WTC11 (cell line): ENCODE measurements around the gene ARMC9. TPM values are rescaled to one million over a fixed set of nuclear protein-coding genes. Genes with fewer than 3 reads are reported as not detected.
A peak's percentile ranks its signal among the peaks of the same experiment; 100 is the strongest.

ENCODE experiments used
- ATAC-seq: fragments of 200-7000 bp; cut with Tn5 transposase; 2 replicates; pipeline ENCODE4 v1.10.0; 2021; ENCODE audit warnings: mild to moderate bottlenecking, moderate library complexity
- CTCF ChIA-PET: fragments of 300-600 bp; sonication (Branson Sonifier 250); formaldehyde crosslinking; loops from one replicate; lab custom pipeline; 2021; ENCODE audit warnings: antibody characterized with exemption; lab: Charles Lee
- POLR2A ChIA-PET: fragments of 350-600 bp; sonication (Branson Sonifier 250); formaldehyde crosslinking; loops from one replicate; lab custom pipeline; 2021; ENCODE audit warnings: antibody characterized with exemption; lab: Charles Lee
- DNase-seq: peaks from one replicate; pipeline ENCODE4 v3.0.0; 2021; ENCODE audit warnings: low spot score
- H3K27ac Mint-ChIP-seq: 2 replicates; pipeline ENCODE4 v1.8.0; 2021; ENCODE audit warnings: mixed read lengths
- H3K27me3 Mint-ChIP-seq: 2 replicates; pipeline ENCODE4 v1.8.0; 2021; ENCODE audit warnings: low read depth, mild to moderate bottlenecking, moderate library complexity, mixed read lengths
- H3K36me3 Mint-ChIP-seq: 2 replicates; pipeline ENCODE4 v1.8.0; 2021; ENCODE audit warnings: mixed read lengths
- H3K4me1 Mint-ChIP-seq: 2 replicates; pipeline ENCODE4 v1.8.0; 2022; ENCODE audit warnings: mixed read lengths
- H3K4me3 Mint-ChIP-seq: 2 replicates; pipeline ENCODE4 v1.8.0; 2021; ENCODE audit warnings: mild to moderate bottlenecking, moderate library complexity, mixed read lengths
- H3K9me3 Mint-ChIP-seq: 2 replicates; pipeline ENCODE4 v1.8.0; 2021; ENCODE audit warnings: mixed read lengths
- ATF3 ChIP-seq: sonication (generic); formaldehyde crosslinking; conservative IDR thresholded peaks from 2 replicates; pipeline ENCODE4 v1.8.1; 2022; ENCODE audit warnings: mild to moderate bottlenecking, missing genetic modification reagents
- HMGXB4 ChIP-seq: sonication (generic); formaldehyde crosslinking; IDR thresholded peaks from 2 replicates; pipeline ENCODE4 v1.8.1; 2023; ENCODE audit warnings: mild to moderate bottlenecking, moderate library complexity, missing genetic modification reagents
- IRF1 ChIP-seq: sonication (generic); formaldehyde crosslinking; IDR thresholded peaks from 2 replicates; pipeline ENCODE4 v1.8.0; 2023; ENCODE audit warnings: missing genetic modification reagents
- IRF2 ChIP-seq: sonication (generic); formaldehyde crosslinking; IDR thresholded peaks from 2 replicates; pipeline ENCODE4 v1.8.0; 2022; ENCODE audit warnings: low read depth, missing genetic modification reagents, borderline replicate concordance
- SMAD3 ChIP-seq: sonication (generic); formaldehyde crosslinking; IDR thresholded peaks from 2 replicates; pipeline ENCODE4 v1.8.0; 2022; ENCODE audit warnings: missing genetic modification reagents, mild to moderate bottlenecking, borderline replicate concordance
- SOX15 ChIP-seq: fragments of 250-450 bp; sonication (Bioruptor Pico); IDR thresholded peaks from 2 replicates; pipeline ENCODE4 v1.9.0; 2021; ENCODE audit warnings: mild to moderate bottlenecking
- TEAD1 ChIP-seq: sonication (generic); formaldehyde crosslinking; IDR thresholded peaks from 2 replicates; pipeline ENCODE4 v1.8.0; 2022; ENCODE audit warnings: mild to moderate bottlenecking, missing genetic modification reagents
- TEAD4 ChIP-seq: sonication (generic); formaldehyde crosslinking; IDR thresholded peaks from 2 replicates; pipeline ENCODE4 v1.8.0; 2022; ENCODE audit warnings: mild to moderate bottlenecking, missing genetic modification reagents
- ZNF281 ChIP-seq: sonication (generic); formaldehyde crosslinking; IDR thresholded peaks from 2 replicates; pipeline ENCODE4 v1.8.0; 2023; ENCODE audit warnings: mild to moderate bottlenecking, missing genetic modification reagents
- ZNF423 ChIP-seq: fragments of 250-450 bp; sonication (Bioruptor Pico); IDR thresholded peaks from 2 replicates; pipeline ENCODE4 v2.1.2; 2022; ENCODE audit warnings: mild to moderate bottlenecking, moderate library complexity
- ZNF512 ChIP-seq: sonication (generic); formaldehyde crosslinking; IDR thresholded peaks from 2 replicates; pipeline ENCODE4 v1.8.1; 2022; ENCODE audit warnings: missing genetic modification reagents, borderline replicate concordance
- ZSCAN18 ChIP-seq: fragments of 250-450 bp; sonication (Bioruptor Pico); IDR thresholded peaks from 2 replicates; pipeline ENCODE4 v2.1.2; 2022; ENCODE audit warnings: mild to moderate bottlenecking, moderate library complexity
- total RNA-seq: library from RNA; stranded (reverse); gene quantifications from 3 replicates; pipeline ENCODE4 v1.2.3, GENCODE V29; 2021
- TF ChIP-seq, protein P1 (sequence below): sonication (generic); formaldehyde crosslinking; IDR thresholded peaks from 2 replicates; pipeline ENCODE4 v1.8.0; 2022; ENCODE audit warnings: mild to moderate bottlenecking, missing genetic modification reagents
- TF ChIP-seq, protein P2 (sequence below): fragments of 200-600 bp; IDR thresholded peaks from 2 replicates; pipeline ENCODE4 v1.8.0; 2022; ENCODE audit warnings: antibody characterized with exemption
- TF ChIP-seq, protein P3 (sequence below): sonication (generic); formaldehyde crosslinking; IDR thresholded peaks from 2 replicates; pipeline ENCODE4 v1.8.0; 2023; ENCODE audit warnings: missing genetic modification reagents, mild to moderate bottlenecking, borderline replicate concordance

Gene ARMC9
- total RNA-seq, 1 experiment from 2014 or later, result 34.9 TPM

DNA sequence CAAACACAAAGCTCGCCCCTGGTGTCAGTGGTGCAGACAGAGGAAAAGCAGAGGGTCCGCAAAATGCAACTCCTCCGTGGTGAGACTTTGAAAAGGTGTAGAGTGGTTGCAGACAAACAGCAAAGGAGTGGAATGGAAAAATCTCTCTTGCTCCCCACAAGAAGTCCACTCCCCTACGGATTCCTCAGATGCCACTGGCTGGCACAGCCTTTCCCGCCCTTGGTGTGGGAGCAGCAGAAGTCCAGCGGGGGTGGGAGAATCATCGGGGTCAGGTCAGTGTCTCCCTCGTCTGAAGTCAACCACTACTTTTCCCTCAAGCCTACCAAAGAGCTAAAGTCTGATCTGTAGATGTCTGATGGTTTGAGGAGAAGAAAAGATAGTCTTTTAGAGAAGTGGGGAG, 174.8 kb downstream of the ARMC9 start:
- TF ChIP-seq ZNF512 (CRISPR knock-in tag), result no peak
- TF ChIP-seq IRF1 (CRISPR knock-in tag), result no peak
- TF ChIP-seq, protein P1, sequence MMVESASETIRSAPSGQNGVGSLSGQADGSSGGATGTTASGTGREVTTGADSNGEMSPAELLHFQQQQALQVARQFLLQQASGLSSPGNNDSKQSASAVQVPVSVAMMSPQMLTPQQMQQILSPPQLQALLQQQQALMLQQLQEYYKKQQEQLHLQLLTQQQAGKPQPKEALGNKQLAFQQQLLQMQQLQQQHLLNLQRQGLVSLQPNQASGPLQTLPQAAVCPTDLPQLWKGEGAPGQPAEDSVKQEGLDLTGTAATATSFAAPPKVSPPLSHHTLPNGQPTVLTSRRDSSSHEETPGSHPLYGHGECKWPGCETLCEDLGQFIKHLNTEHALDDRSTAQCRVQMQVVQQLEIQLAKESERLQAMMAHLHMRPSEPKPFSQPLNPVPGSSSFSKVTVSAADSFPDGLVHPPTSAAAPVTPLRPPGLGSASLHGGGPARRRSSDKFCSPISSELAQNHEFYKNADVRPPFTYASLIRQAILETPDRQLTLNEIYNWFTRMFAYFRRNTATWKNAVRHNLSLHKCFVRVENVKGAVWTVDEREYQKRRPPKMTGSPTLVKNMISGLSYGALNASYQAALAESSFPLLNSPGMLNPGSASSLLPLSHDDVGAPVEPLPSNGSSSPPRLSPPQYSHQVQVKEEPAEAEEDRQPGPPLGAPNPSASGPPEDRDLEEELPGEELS (CRISPR knock-in tag), result no peak
- TF ChIP-seq ZNF281 (CRISPR knock-in tag), result no peak
- TF ChIP-seq ZSCAN18 (CRISPR knock-in tag), result no peak
- TF ChIP-seq IRF2, result no peak
- no peak for TF ChIP-seq ZNF423 (CRISPR knock-in tag)
- TF ChIP-seq SMAD3, result no peak
- no peak for TF ChIP-seq TEAD4 (CRISPR knock-in tag)
- TF ChIP-seq, protein P2, sequence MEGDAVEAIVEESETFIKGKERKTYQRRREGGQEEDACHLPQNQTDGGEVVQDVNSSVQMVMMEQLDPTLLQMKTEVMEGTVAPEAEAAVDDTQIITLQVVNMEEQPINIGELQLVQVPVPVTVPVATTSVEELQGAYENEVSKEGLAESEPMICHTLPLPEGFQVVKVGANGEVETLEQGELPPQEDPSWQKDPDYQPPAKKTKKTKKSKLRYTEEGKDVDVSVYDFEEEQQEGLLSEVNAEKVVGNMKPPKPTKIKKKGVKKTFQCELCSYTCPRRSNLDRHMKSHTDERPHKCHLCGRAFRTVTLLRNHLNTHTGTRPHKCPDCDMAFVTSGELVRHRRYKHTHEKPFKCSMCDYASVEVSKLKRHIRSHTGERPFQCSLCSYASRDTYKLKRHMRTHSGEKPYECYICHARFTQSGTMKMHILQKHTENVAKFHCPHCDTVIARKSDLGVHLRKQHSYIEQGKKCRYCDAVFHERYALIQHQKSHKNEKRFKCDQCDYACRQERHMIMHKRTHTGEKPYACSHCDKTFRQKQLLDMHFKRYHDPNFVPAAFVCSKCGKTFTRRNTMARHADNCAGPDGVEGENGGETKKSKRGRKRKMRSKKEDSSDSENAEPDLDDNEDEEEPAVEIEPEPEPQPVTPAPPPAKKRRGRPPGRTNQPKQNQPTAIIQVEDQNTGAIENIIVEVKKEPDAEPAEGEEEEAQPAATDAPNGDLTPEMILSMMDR, result no peak
- TF ChIP-seq HMGXB4, result no peak
- TF ChIP-seq, protein P3, sequence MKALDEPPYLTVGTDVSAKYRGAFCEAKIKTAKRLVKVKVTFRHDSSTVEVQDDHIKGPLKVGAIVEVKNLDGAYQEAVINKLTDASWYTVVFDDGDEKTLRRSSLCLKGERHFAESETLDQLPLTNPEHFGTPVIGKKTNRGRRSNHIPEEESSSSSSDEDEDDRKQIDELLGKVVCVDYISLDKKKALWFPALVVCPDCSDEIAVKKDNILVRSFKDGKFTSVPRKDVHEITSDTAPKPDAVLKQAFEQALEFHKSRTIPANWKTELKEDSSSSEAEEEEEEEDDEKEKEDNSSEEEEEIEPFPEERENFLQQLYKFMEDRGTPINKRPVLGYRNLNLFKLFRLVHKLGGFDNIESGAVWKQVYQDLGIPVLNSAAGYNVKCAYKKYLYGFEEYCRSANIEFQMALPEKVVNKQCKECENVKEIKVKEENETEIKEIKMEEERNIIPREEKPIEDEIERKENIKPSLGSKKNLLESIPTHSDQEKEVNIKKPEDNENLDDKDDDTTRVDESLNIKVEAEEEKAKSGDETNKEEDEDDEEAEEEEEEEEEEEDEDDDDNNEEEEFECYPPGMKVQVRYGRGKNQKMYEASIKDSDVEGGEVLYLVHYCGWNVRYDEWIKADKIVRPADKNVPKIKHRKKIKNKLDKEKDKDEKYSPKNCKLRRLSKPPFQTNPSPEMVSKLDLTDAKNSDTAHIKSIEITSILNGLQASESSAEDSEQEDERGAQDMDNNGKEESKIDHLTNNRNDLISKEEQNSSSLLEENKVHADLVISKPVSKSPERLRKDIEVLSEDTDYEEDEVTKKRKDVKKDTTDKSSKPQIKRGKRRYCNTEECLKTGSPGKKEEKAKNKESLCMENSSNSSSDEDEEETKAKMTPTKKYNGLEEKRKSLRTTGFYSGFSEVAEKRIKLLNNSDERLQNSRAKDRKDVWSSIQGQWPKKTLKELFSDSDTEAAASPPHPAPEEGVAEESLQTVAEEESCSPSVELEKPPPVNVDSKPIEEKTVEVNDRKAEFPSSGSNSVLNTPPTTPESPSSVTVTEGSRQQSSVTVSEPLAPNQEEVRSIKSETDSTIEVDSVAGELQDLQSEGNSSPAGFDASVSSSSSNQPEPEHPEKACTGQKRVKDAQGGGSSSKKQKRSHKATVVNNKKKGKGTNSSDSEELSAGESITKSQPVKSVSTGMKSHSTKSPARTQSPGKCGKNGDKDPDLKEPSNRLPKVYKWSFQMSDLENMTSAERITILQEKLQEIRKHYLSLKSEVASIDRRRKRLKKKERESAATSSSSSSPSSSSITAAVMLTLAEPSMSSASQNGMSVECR (CRISPR knock-in tag), result no peak
- TF ChIP-seq ATF3 (CRISPR knock-in tag), result no peak
- no peak for TF ChIP-seq SOX15
- TF ChIP-seq TEAD1 (CRISPR knock-in tag), result no peak
- peaks cover 4% of the 10 kb centered on the region for H3K36me3 Mint-ChIP-seq
- CTCF ChIA-PET, result interaction anchor here (0.9 kb wide), 1 partner anchor 76 kb away, joined by 3 read pairs; no protein-coding TSS in a partner anchor
- POLR2A ChIA-PET, result no interaction called here
- no peak overlapping the region for H3K4me3 Mint-ChIP-seq
- H3K4me1 Mint-ChIP-seq, result peaks cover 85% of the 10 kb centered on the region
- no peaks in the 10 kb centered on the region for H3K9me3 Mint-ChIP-seq
- H3K27me3 Mint-ChIP-seq, result no peaks in the 10 kb centered on the region
- no peak for ATAC-seq
- DNase-seq, result no peak
- H3K27ac Mint-ChIP-seq, result peak overlapping the region; percentile 55
